SK-N-SH treated with all-trans-retinoic acid at 6 μM for 48 hours (cell line): Measurements from ENCODE around the gene SFRP4.

ENCODE experiments used
- ATAC-seq: fragments of 200-7000 bp; cut with Tn5 transposase; 3 replicates; pipeline ENCODE4 v1.9.1; 2020; ENCODE audit warnings: mild to moderate bottlenecking, moderate library complexity
- BACH2 ChIP-seq: fragments of 250-450 bp; sonication (Bioruptor Pico); IDR thresholded peaks from 2 replicates; pipeline ENCODE4 v1.9.0; 2021; ENCODE audit warnings: mild to moderate bottlenecking, borderline replicate concordance
- CREB5 ChIP-seq: fragments of 250-450 bp; sonication (Bioruptor Pico); IDR thresholded peaks from 2 replicates; pipeline ENCODE4 v1.5.1; 2020; ENCODE audit warnings: low read depth, mild to moderate bottlenecking, moderate library complexity
- CSDC2 ChIP-seq: fragments of 250-450 bp; sonication (Bioruptor Pico); IDR thresholded peaks from 2 replicates; pipeline ENCODE4 v1.5.0; 2020; ENCODE audit warnings: mild to moderate bottlenecking, moderate library complexity
- CSRNP3 ChIP-seq: fragments of 250-450 bp; sonication (Bioruptor Pico); IDR thresholded peaks from 2 replicates; pipeline ENCODE4 v1.5.1; 2021; ENCODE audit warnings: mild to moderate bottlenecking, moderate library complexity
- ESRRG ChIP-seq: fragments of 250-450 bp; sonication (Bioruptor Pico); IDR thresholded peaks from 2 replicates; pipeline ENCODE4 v1.6.1; 2021; ENCODE audit warnings: mild to moderate bottlenecking
- GLIS3 ChIP-seq: fragments of 250-450 bp; sonication (Bioruptor Pico); IDR thresholded peaks from 2 replicates; pipeline ENCODE4 v1.5.0; 2020; ENCODE audit warnings: mild to moderate bottlenecking, moderate library complexity
- ISL1 ChIP-seq: fragments of 250-450 bp; sonication (Bioruptor Pico); IDR thresholded peaks from 2 replicates; pipeline ENCODE4 v2.1.2; 2022; ENCODE audit warnings: mild to moderate bottlenecking, moderate library complexity
- OSR1 ChIP-seq: fragments of 250-450 bp; sonication (Bioruptor Pico); IDR thresholded peaks from 2 replicates; pipeline ENCODE4 v1.8.0; 2022; ENCODE audit warnings: moderate library complexity, mild to moderate bottlenecking, inconsistent platforms
- PATZ1 ChIP-seq: fragments of 250-450 bp; sonication (Bioruptor Pico); IDR thresholded peaks from 2 replicates; pipeline ENCODE4 v1.8.0; 2020; ENCODE audit warnings: mild to moderate bottlenecking, moderate library complexity, borderline replicate concordance
- POU6F1 ChIP-seq: fragments of 250-450 bp; sonication (Bioruptor Pico); IDR thresholded peaks from 2 replicates; pipeline ENCODE4 v1.8.0; 2021; ENCODE audit warnings: low read depth, mild to moderate bottlenecking, moderate library complexity, borderline replicate concordance
- PPARA ChIP-seq: fragments of 250-450 bp; sonication (Bioruptor Pico); IDR thresholded peaks from 2 replicates; pipeline ENCODE4 v1.5.0; 2020; ENCODE audit warnings: mild to moderate bottlenecking, borderline replicate concordance
- RARB ChIP-seq: fragments of 250-450 bp; sonication (Bioruptor Pico); IDR thresholded peaks from 2 replicates; pipeline ENCODE4 v1.8.0; 2021; ENCODE audit warnings: mild to moderate bottlenecking, moderate library complexity
- SNAI2 ChIP-seq: fragments of 250-450 bp; sonication (Bioruptor Pico); IDR thresholded peaks from 2 replicates; pipeline ENCODE4 v1.5.0; 2020; ENCODE audit warnings: mild to moderate bottlenecking, moderate library complexity
- TCF4 ChIP-seq: fragments of 250-450 bp; sonication (Bioruptor Pico); IDR thresholded peaks from 2 replicates; pipeline ENCODE4 v1.8.0; 2021; ENCODE audit warnings: mild to moderate bottlenecking, moderate library complexity, borderline replicate concordance
- TSHZ2 ChIP-seq: fragments of 250-450 bp; sonication (Bioruptor Pico); IDR thresholded peaks from 2 replicates; pipeline ENCODE4 v1.5.0; 2020; ENCODE audit warnings: mild to moderate bottlenecking, moderate library complexity
- ZC3H10 ChIP-seq: fragments of 250-450 bp; sonication (Bioruptor Pico); IDR thresholded peaks from 2 replicates; pipeline ENCODE4 v1.5.1; 2021; ENCODE audit warnings: mild to moderate bottlenecking, moderate library complexity
- ZFP3 ChIP-seq: fragments of 250-450 bp; sonication (Bioruptor Pico); IDR thresholded peaks from 2 replicates; pipeline ENCODE4 v1.5.0; 2020; ENCODE audit warnings: mild to moderate bottlenecking, moderate library complexity
- ZFP30 ChIP-seq: fragments of 450-650 bp; formaldehyde crosslinking; IDR thresholded peaks from 2 replicates; pipeline ENCODE4 v1.5.0; 2022; ENCODE audit warnings: mild to moderate bottlenecking, moderate library complexity
- ZNF565 ChIP-seq: fragments of 450-650 bp; formaldehyde crosslinking; conservative IDR thresholded peaks from 2 replicates; pipeline ENCODE4 v1.5.0; 2020; ENCODE audit warnings: low read depth, mild to moderate bottlenecking, moderate library complexity
- ZNF70 ChIP-seq: fragments of 450-650 bp; formaldehyde crosslinking; IDR thresholded peaks from 2 replicates; pipeline ENCODE4 v1.5.0; 2020; ENCODE audit warnings: mild to moderate bottlenecking, moderate library complexity
- ZNF8 ChIP-seq: fragments of 450-650 bp; formaldehyde crosslinking; IDR thresholded peaks from 2 replicates; pipeline ENCODE4 v1.5.0; 2020; ENCODE audit warnings: mild to moderate bottlenecking, moderate library complexity

Gene SFRP4

GRCh38 chr7:37925620-37926019 lies 9.0 kb upstream of the SFRP4 start (continued):
- TF ChIP-seq TSHZ2 = no peak
- no peak for TF ChIP-seq OSR1 (CRISPR knock-in tag)
- TF ChIP-seq ZC3H10 (CRISPR knock-in tag) = no peak

GRCh38 chr7:37924491-37925041 lies 7.9 kb upstream of the SFRP4 start:
- ATAC-seq = no peak
- TF ChIP-seq CSDC2 (CRISPR knock-in tag) = no peak
- no peak for TF ChIP-seq ISL1 (CRISPR knock-in tag)
- no peak for TF ChIP-seq CSRNP3
- TF ChIP-seq SNAI2 (CRISPR knock-in tag) = no peak
- no peak for TF ChIP-seq ZC3H10 (CRISPR knock-in tag)
- TF ChIP-seq OSR1 (CRISPR knock-in tag) = no peak
- no peak for TF ChIP-seq PPARA
- no peak for TF ChIP-seq GLIS3 (CRISPR knock-in tag)

DNA sequence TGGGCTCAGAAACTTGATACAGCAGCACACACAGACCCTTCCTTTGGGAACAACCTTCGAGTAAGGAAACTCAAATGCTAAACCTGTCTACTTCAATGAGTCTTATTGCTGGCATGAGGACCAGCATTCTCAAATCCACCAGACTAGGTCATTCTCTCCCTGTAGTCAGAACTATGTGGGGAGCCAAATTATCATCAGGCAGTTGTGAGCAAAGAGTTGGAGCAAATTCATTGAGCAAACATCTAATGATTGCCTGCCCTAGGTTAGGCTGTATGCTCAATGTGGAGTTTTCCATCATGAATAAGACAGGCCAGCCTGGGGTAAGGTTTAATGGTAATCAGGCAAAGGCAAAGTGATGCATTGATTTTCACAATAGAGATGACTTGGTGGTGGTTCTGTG lies 7.4 kb upstream of the SFRP4 start:
- TF ChIP-seq ESRRG (CRISPR knock-in tag) = no peak
- no peak for ATAC-seq

GRCh38 chr7:37921876-37922275 lies 5.3 kb upstream of the SFRP4 start:
- ATAC-seq = no peak
- no peak for TF ChIP-seq ZNF8 (CRISPR knock-in tag)
- TF ChIP-seq TSHZ2 = no peak
- no peak for TF ChIP-seq ZFP30 (CRISPR knock-in tag)
- no peak for TF ChIP-seq CREB5 (CRISPR knock-in tag)
- TF ChIP-seq SNAI2 (CRISPR knock-in tag) = no peak
- TF ChIP-seq GLIS3 (CRISPR knock-in tag) = no peak
- TF ChIP-seq TCF4 (CRISPR knock-in tag) = no peak
- TF ChIP-seq ISL1 (CRISPR knock-in tag) = no peak
- TF ChIP-seq ZNF565 (CRISPR knock-in tag) = no peak
- TF ChIP-seq ZC3H10 (CRISPR knock-in tag) = no peak
- no peak for TF ChIP-seq BACH2 (CRISPR knock-in tag)
- TF ChIP-seq PPARA = no peak
- TF ChIP-seq POU6F1 = no peak
- no peak for TF ChIP-seq RARB (CRISPR knock-in tag)
- no peak for TF ChIP-seq ZNF70 (CRISPR knock-in tag)
- no peak for TF ChIP-seq PATZ1 (CRISPR knock-in tag)
- no peak for TF ChIP-seq ZFP3 (CRISPR knock-in tag)
